ENCODE results near the gene NUAK1.
"Not testable (repeated sequence)": the region's sequence is repeated elsewhere in the genome, so short reads cannot be mapped to it uniquely, and the experiment has no call there.

NUAK1 gene

GRCh38 chr12:106141920-106142319 lies 3.2 kb upstream of the NUAK1 start:
- not testable (repeated sequence) for DNase-seq; H3K36me3 Mint-ChIP-seq (ENCODE audit: insufficient read depth); H3K4me3 Mint-ChIP-seq; H3K4me1 Mint-ChIP-seq (ENCODE audit: low read depth in 2 of 2); H3K27ac Mint-ChIP-seq; H3K9me3 Mint-ChIP-seq; ATAC-seq (replicated peaks)
- peaks cover 41 to 67% of the 10 kb centered on the region in 2 donors for H3K27me3 Mint-ChIP-seq

GRCh38 chr12:106141452-106141851 lies 2.7 kb upstream of the NUAK1 start:
- Mint-ChIP-seq H3K4me1 (ENCODE audit: low read depth in 2 of 2) (peaks cover 7 to 12% of the 10 kb centered on the region in 2 donors), H3K36me3 (ENCODE audit: insufficient read depth) (no peaks in the 10 kb centered on the region), H3K27me3 (peaks cover 45 to 71% of the 10 kb centered on the region in 2 donors), H3K9me3 (no peaks in the 10 kb centered on the region), H3K27ac (no peak overlapping the region), H3K4me3 (no peak overlapping the region)
- ATAC-seq (replicated peaks) (no peak), DNase-seq (no peak)

- Mint-ChIP-seq H3K27me3 (peaks cover 47 to 74% of the 10 kb centered on the region in 2 donors), H3K4me3 (peak overlapping the region in 1 of 2 donors; percentile 62), H3K4me1 (ENCODE audit: low read depth in 2 of 2) (peaks cover 11 to 16% of the 10 kb centered on the region in 2 donors), H3K9me3 (no peaks in the 10 kb centered on the region), H3K27ac (no peak overlapping the region), H3K36me3 (ENCODE audit: insufficient read depth) (no peaks in the 10 kb centered on the region)
- no peak for DNase-seq
- ATAC-seq (replicated peaks), result no peak
Measured at GRCh38 chr12:106141003-106141402, 2.2 kb upstream of the NUAK1 start.

- ATAC-seq (replicated peaks), result no peak
- H3K27ac Mint-ChIP-seq, result peak overlapping the region in 1 of 2 donors; percentile 11
Measured at GRCh38 chr12:106140223-106140986, 1.7 kb upstream of the NUAK1 start.

GRCh38 chr12:106139422-106140171 lies 843 bp upstream of the NUAK1 start:
- DNase-seq (no peak), ATAC-seq (replicated peaks) (peak; percentile 31)
- H3K4me1 Mint-ChIP-seq (ENCODE audit: low read depth in 2 of 2), result peaks cover 12 to 24% of the 10 kb centered on the region in 2 donors
- H3K9me3 Mint-ChIP-seq, result no peaks in the 10 kb centered on the region
- peaks cover 53 to 76% of the 10 kb centered on the region in 2 donors for H3K27me3 Mint-ChIP-seq
- no peaks in the 10 kb centered on the region for H3K36me3 Mint-ChIP-seq (ENCODE audit: insufficient read depth)
- no peak overlapping the region for H3K27ac Mint-ChIP-seq
- peak overlapping the region; percentile 13 to 62 for H3K4me3 Mint-ChIP-seq

More at GRCh38 chr12:106140223-106140986, 1.7 kb upstream of the NUAK1 start:
- Mint-ChIP-seq H3K27me3 (peaks cover 45 to 74% of the 10 kb centered on the region in 2 donors), H3K9me3 (no peaks in the 10 kb centered on the region), H3K4me3 (peak overlapping the region; percentile 13 to 62), H3K36me3 (ENCODE audit: insufficient read depth) (no peaks in the 10 kb centered on the region), H3K4me1 (ENCODE audit: low read depth in 2 of 2) (peaks cover 12 to 22% of the 10 kb centered on the region in 2 donors)
- no peak for DNase-seq

GRCh38 chr12:106138357-106138632 lies 459 bp downstream of the NUAK1 start:
- H3K27me3 Mint-ChIP-seq, result peaks cover 55 to 88% of the 10 kb centered on the region in 2 donors
- H3K36me3 Mint-ChIP-seq (ENCODE audit: insufficient read depth), result no peaks in the 10 kb centered on the region
- H3K4me1 Mint-ChIP-seq (ENCODE audit: low read depth in 2 of 2), result peaks cover 12 to 24% of the 10 kb centered on the region in 2 donors
- H3K9me3 Mint-ChIP-seq, result no peaks in the 10 kb centered on the region
- DNase-seq (no peak), ATAC-seq (replicated peaks) (peak; percentile 28)
- peak overlapping the region; percentile 73 to 84 for H3K4me3 Mint-ChIP-seq
- H3K27ac Mint-ChIP-seq, result peak overlapping the region in 1 of 2 donors; percentile 87

GRCh38 chr12:106137530-106138356 lies 1.0 kb downstream of the NUAK1 start:
- peaks cover 61 to 88% of the 10 kb centered on the region in 2 donors for H3K27me3 Mint-ChIP-seq
- H3K4me1 Mint-ChIP-seq (ENCODE audit: low read depth in 2 of 2), result peaks cover 12 to 24% of the 10 kb centered on the region in 2 donors
- peak overlapping the region; percentile 73 to 84 for H3K4me3 Mint-ChIP-seq
- no peaks in the 10 kb centered on the region for H3K36me3 Mint-ChIP-seq (ENCODE audit: insufficient read depth)
- H3K27ac Mint-ChIP-seq, result peak overlapping the region in 1 of 2 donors; percentile 87
- no peak for ATAC-seq (replicated peaks)
- no peaks in the 10 kb centered on the region for H3K9me3 Mint-ChIP-seq
- DNase-seq, result no peak

- Mint-ChIP-seq H3K4me3 (peak overlapping the region in 1 of 2 donors; percentile 21), H3K27me3 (peaks cover 55 to 88% of the 10 kb centered on the region in 2 donors), H3K36me3 (ENCODE audit: insufficient read depth) (no peaks in the 10 kb centered on the region), H3K9me3 (no peaks in the 10 kb centered on the region), H3K4me1 (ENCODE audit: low read depth in 2 of 2) (peaks cover 12 to 24% of the 10 kb centered on the region in 2 donors), H3K27ac (peak overlapping the region in 1 of 2 donors; percentile 49)
- peak; percentile 38 for ATAC-seq (replicated peaks)
- peak; percentile 64 to 75 (median 72) for DNase-seq
Measured at GRCh38 chr12:106136263-106136662, 2.5 kb downstream of the NUAK1 start.

- H3K27me3 Mint-ChIP-seq, result peaks cover 55 to 88% of the 10 kb centered on the region in 2 donors
- peaks cover 12 to 24% of the 10 kb centered on the region in 2 donors for H3K4me1 Mint-ChIP-seq (ENCODE audit: low read depth in 2 of 2)
- H3K9me3 Mint-ChIP-seq, result no peaks in the 10 kb centered on the region
- H3K4me3 Mint-ChIP-seq, result peak overlapping the region in 1 of 2 donors; percentile 21
- H3K36me3 Mint-ChIP-seq (ENCODE audit: insufficient read depth), result no peaks in the 10 kb centered on the region
- DNase-seq (no peak), ATAC-seq (replicated peaks) (no peak)
- H3K27ac Mint-ChIP-seq, result peak overlapping the region in 1 of 2 donors; percentile 49
Measured at GRCh38 chr12:106135781-106136180, 3.0 kb downstream of the NUAK1 start.

- DNase-seq (no peak), ATAC-seq (replicated peaks) (no peak)
- no peaks in the 10 kb centered on the region for H3K36me3 Mint-ChIP-seq (ENCODE audit: insufficient read depth)
- peaks cover 12 to 24% of the 10 kb centered on the region in 2 donors for H3K4me1 Mint-ChIP-seq (ENCODE audit: low read depth in 2 of 2)
- no peaks in the 10 kb centered on the region for H3K9me3 Mint-ChIP-seq
- peak overlapping the region in 1 of 2 donors; percentile 21 for H3K4me3 Mint-ChIP-seq
- H3K27ac Mint-ChIP-seq, result no peak overlapping the region
- H3K27me3 Mint-ChIP-seq, result peaks cover 48 to 88% of the 10 kb centered on the region in 2 donors
Measured at GRCh38 chr12:106135075-106135474, 3.7 kb downstream of the NUAK1 start.

- Mint-ChIP-seq H3K9me3 (no peaks in the 10 kb centered on the region), H3K27ac (no peak overlapping the region), H3K4me3 (no peak overlapping the region), H3K36me3 (ENCODE audit: insufficient read depth) (no peaks in the 10 kb centered on the region), H3K4me1 (ENCODE audit: low read depth in 2 of 2) (peaks cover 12 to 24% of the 10 kb centered on the region in 2 donors), H3K27me3 (peaks cover 45 to 88% of the 10 kb centered on the region in 2 donors)
- ATAC-seq (replicated peaks) (no peak), DNase-seq (no peak)
Measured at GRCh38 chr12:106134294-106134949, 4.3 kb downstream of the NUAK1 start.

- H3K27ac Mint-ChIP-seq, result no peak overlapping the region
- peaks cover 12 to 24% of the 10 kb centered on the region in 2 donors for H3K4me1 Mint-ChIP-seq (ENCODE audit: low read depth in 2 of 2)
- no peaks in the 10 kb centered on the region for H3K36me3 Mint-ChIP-seq (ENCODE audit: insufficient read depth)
- no peak overlapping the region for H3K4me3 Mint-ChIP-seq
- DNase-seq, result no peak
- no peaks in the 10 kb centered on the region for H3K9me3 Mint-ChIP-seq
- ATAC-seq (replicated peaks), result no peak
- H3K27me3 Mint-ChIP-seq, result peaks cover 45 to 88% of the 10 kb centered on the region in 2 donors
Measured at GRCh38 chr12:106133136-106134087, 5.3 kb downstream of the NUAK1 start.
